GM18517 (cell line): ENCODE data around the gene SETBP1.

ENCODE experiments used
- ATAC-seq: cut with Tn5 transposase; IDR thresholded peaks from one replicate; pipeline ENCODE4 v1.9.1; 2021; ENCODE audit warnings: mild to moderate bottlenecking, moderate library complexity; ENCODE audit not compliant: unreplicated experiment

The SETBP1 gene

DNA sequence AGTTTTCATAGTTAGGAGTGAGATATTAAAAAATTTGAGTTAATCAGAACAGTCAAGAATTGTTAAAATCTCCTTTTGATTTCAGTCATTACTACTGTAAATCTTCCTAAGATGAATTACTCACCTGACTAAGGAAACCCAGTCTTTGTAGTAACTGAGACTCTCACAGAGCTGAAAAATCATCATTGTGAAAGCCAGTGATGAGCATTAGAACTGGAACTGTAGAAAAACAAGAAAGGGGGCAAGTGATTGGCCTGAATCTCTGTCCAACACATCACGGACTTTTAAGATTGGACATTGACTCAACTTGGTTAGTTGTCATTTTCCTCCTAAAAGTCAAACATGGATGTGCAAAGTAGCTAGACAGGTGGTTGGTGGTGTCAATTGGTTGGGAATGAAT lies 21.9 kb downstream of the SETBP1 start:
- ATAC-seq = no peak

- no peak for ATAC-seq
These were observed 23.6 kb downstream of the SETBP1 start for GRCh38 chr18:44704135-44704789.

- ATAC-seq = no peak
These were observed 24.5 kb downstream of the SETBP1 start for GRCh38 chr18:44705075-44705675.

DNA sequence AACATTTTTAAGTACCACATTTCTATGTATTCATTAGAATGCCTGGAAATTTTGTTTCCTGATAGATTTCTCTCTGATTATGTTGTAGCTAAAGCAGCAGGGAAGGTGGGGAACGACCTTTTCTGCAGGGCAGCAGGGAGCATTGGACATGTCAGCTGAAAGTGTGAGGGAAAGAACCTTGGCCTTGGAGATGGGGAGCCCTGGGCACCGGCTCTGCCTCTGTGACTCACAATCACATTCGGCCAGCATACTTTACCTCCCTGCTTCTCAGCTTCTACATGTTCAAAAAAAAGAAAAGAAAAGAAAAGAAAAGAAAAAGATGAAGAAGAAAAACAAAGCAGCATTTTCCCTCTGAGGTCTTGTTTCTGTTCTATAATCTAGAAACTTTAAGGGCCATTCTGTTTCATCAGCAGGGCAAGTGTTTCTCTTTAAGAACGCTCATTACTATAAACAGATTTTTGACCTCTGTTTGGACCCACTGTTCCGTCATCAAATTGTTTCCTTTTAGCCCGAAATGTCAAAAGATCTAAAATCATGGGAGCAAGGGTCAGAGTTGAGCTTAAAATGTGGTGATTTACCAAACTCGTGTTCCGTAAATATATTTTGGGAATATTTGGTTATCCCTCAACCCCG lies 27.9 kb downstream of the SETBP1 start:
- no peak for ATAC-seq

DNA sequence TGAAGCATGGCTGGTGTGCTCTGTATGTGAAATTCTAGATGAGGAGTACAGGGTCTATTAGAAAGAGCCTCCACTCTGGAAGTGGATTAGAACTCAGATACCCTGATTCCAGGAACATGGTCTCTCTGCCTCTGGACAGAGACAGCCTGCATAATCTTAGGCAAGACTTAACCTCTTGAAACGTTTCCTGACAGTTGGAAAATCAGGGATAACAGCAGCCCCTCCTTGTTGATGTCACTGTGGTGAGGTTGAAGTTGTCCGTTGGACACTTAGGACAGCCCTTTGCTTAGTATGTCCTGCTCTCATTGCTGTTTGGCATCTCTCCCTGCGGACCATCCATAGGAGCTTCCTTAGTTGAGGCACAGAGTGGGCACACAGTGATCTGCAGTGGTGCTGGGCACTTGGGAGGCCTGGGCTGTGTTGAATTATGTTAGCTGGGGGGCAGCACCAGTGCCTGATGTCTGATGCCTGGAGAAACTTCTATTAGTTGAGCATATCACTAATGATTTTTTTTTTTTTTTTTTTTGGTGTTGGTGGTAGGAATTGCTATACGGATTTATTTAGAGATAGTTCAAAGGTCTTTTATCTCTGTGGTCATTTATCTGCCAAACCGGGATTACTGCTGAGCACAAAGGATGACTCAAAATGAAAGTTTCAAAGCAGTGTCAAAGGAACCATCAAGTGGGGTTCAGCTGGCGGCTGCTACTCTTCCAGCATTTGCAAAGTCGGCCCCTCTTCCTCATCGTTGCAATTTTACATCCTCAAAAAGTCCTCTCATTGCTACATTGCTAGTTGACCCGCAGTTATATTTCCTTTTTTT lies 28.8 kb downstream of the SETBP1 start:
- peak; percentile 98 for ATAC-seq

GRCh38 chr18:44710931-44711330 lies 30.2 kb downstream of the SETBP1 start:
- ATAC-seq = no peak

- ATAC-seq = no peak
These were observed 31.3 kb downstream of the SETBP1 start for GRCh38 chr18:44712025-44712424.

- ATAC-seq = no peak
These were observed 32.7 kb downstream of the SETBP1 start for GRCh38 chr18:44713435-44713834.

DNA sequence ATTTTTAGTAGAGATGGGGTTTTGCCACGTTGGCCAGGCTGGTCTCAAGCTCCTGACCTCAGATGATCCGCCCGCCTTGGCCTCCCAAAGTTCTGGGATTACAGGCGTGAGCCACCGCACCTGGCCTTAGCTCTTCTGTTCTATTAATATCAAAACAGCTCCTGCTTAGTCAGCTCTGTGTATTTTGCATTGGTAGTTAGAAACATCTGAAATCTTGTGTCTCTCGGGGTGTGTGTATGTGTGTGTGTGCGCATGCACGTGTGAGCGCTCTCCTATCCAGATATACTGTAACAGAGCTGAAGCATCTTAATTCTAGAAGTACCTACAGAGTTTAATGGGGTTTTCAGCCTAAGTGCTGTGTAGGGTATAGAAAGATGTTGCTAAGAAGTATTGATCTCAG lies 33.7 kb downstream of the SETBP1 start:
- no peak for ATAC-seq

- no peak for ATAC-seq
These were observed 34.6 kb downstream of the SETBP1 start for GRCh38 chr18:44715245-44715644.

DNA sequence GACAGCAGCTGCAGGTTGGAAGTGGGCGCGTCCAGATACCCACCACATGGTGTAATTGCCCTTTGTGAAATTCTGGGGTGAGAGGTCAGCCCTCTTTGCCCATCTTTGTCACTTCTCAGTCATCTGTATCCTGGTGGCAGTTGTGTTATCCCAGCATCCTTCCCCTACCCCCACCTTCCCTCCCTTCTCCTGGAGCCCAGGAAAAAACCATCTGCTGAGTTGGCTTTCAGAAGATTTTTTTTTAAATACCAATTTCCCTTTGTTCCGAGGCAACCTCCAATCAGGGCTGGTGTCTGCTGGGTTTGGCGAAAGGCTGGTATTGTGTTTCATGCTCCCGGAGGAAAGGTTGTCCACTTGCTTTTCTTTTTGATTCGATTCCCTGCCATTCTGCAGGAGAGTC lies 35.2 kb downstream of the SETBP1 start:
- ATAC-seq = no peak

- no peak for ATAC-seq
These were observed 36.0 kb downstream of the SETBP1 start for GRCh38 chr18:44716697-44717163.

DNA sequence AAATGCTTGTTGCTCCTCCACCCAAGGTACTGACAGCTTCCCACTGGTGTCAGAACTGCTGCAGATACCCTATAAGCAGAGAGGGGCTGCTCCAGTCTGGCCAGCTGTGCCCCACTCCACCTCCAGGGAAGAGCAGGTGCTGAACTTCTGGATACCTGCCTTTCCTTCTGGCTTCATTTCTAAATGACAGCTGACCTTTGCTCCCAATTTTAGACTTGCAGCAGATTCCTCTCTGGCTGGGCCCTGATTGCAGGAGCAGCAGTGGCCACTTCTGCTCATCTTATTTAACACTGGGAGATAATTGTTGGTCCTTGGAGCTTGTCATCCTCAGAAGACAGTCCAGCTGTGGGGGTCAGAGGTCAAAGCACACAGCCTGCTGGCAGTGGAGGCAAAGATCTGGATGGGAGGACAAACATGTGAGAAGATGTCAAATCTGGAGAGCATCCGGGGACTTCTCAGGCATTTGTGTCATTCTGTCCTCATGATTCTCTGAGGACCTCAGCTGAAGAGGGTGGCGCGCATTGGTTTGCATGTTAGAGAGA lies 38.9 kb downstream of the SETBP1 start:
- no peak for ATAC-seq

DNA sequence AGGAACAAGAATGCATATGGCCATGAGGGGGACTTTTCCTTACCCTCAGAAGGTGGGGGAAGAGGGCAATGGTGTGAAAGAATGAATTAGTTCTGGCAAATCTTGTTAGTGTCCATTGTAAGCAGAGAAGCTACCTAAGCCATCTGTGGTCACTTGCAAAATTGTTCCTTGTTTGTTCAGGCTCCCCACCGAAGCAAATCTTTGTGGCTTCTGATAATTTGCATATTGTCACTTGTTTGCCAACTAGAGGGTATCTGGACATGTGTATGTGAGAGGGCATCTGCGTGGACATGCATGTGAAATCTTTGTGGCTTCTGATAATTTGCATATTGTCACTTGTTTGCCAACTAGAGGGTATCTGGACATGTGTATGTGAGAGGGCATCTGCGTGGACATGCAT lies 41.1 kb downstream of the SETBP1 start:
- peak; percentile 43 for ATAC-seq

DNA sequence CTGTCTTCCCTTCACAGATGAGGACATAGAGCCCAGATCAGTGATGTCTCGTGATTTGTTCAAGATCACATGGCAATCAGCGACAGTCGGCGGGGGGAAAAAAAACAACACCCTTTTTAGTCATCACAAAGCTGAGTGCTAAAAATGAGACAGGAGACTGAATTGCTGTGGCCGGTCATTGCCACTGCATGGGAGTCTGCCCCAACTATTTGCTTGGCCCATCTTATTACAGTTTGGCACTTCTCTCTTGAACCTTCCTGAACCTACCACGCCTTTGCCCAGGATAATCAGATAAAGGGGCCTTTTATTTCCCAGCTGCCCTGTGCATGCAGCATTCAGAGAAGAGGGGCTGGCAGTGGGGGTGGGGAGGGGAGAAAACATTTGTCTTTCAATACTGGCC lies 42.7 kb downstream of the SETBP1 start:
- peak; percentile 29 for ATAC-seq

GRCh38 chr18:44724105-44724778 lies 43.6 kb downstream of the SETBP1 start:
- no peak for ATAC-seq

DNA sequence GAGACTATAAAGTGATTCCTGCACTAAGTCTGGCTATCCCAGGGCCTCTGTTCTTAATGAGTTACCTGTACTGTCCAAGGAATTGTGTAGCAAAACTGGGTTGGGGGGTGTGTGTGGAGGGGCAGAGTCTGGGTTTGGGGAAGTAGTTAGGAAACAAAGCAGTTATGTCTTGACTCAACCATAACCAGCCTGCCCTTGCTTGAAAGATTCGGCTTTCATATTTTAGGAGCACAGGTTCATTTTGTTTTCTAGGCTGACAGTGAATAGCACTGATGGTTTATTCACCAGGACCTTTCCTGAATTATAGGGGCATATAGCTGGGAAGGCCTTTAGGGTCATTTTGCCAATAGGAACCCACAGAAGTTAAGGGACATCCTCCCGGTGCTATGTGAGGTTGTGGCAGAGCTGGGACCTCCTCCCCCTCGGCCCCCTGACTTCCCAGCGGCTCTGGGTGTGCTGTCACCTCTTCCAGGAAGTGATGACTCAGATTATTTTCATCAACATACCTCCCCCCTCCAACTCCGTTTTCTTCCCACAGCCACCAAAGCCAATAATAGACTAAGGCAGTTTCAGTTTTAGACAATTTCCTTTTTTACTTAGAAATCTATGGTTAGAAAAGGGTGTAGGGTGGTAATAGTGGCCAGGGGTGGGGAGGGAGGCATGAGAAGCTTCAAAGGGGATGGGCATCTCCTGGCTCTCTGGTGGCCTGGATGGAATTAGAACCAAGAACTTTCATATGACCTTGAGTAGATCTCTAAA lies 44.8 kb downstream of the SETBP1 start:
- ATAC-seq = peak; percentile 45

DNA sequence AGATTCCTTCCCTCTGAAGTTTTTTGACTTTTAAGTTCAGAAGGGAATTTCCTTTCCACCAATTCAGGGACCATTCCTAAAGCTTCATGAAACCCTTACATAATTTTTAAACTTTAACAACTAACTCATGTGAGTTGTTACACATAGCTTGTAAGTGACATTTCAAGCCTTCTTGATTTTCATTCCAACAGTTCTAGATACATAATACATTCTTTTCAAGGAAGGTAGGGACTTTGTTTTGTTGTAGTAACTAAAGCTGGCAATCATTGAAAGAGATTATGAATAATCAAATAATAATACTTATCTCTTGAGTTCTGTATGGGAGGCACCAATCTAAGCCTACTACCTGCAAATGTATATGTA lies 45.4 kb downstream of the SETBP1 start:
- no peak for ATAC-seq

DNA sequence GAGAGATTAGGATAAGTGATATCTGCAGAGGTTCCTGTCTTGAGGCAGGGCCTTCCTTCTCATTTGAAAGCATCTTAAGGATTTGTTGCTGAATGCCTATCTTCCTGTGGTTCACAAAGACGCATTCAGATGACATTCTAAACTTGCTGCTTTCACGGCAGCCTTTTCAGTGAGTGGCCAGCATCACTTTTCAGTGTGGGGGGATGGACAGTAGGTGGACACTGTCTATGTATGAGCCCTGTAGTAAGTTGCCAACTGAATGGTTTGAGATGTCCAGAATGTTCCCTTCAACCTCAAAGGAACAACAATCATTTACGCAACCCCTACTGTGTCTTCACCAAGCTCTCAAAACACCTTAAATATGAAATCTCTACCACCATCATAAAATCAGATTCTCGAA lies 46.6 kb downstream of the SETBP1 start:
- no peak for ATAC-seq

GRCh38 chr18:44729631-44730101 lies 49.0 kb downstream of the SETBP1 start:
- no peak for ATAC-seq
